ENCODE measurements around the gene KRT40. TPM values are rescaled to one million over a fixed set of nuclear protein-coding genes. Genes with fewer than 3 reads are reported as not detected.

Gene KRT40
- total and polyA plus RNA-seq, 2 experiments from 2014 or later: 0.33 TPM; not detected in 1

- Histone ChIP-seq H4K20me1 (ENCODE audit: insufficient read depth, poor library complexity, severe bottlenecking) (no peaks in the 10 kb centered on the region), H2AFZ (peak within 1 kb of the TSS; percentile 8), H3K27ac (peak within 1 kb of the TSS; percentile 69), H3K9me3 (ENCODE audit: low read depth) (no peaks in the 10 kb centered on the region), H3K36me3 (replicated peaks; ENCODE audit: insufficient read depth, low read depth) (no peaks in the 10 kb centered on the region), H3K4me2 (peak within 1 kb of the TSS; percentile 29), H3K27me3 (no peaks in the 10 kb centered on the region), H3K79me2 (no peaks in the 10 kb centered on the region), H3K4me1 (ENCODE audit: insufficient read depth) (peaks cover 22% of the 10 kb centered on the region), H3K4me3 (no peak within 1 kb of the TSS), H3K9me2 (replicated peaks; ENCODE audit: insufficient read depth) (no peaks in the 10 kb centered on the region)
- no peak for DNase-seq (ENCODE audit: low spot score)
- 34% methylated on average over 9 of the region's 9 CpGs for WGBS (ENCODE audit: low lambda C conversion rate, missing lambda C conversion rate)
- no peak for TF ChIP-seq CTCF (IDR thresholded peaks at IDR 0.05; ENCODE audit: poor library complexity)
Observed at GRCh38 chr17:40937384-40937819, 46.7 kb downstream of the KRT40 start, which contains the start of gene KRT23. Gene KRT23, minus strand, starts transcription at chr17:40937646. Its CDS starts 1,043 bp downstream, at chr17:40936603.

- Histone ChIP-seq H3K79me2 (no peaks in the 10 kb centered on the region), H2AFZ (peak overlapping the region; percentile 8), H3K36me3 (replicated peaks; ENCODE audit: insufficient read depth, low read depth) (no peaks in the 10 kb centered on the region), H3K27ac (peak overlapping the region; percentile 69), H3K4me2 (no peak overlapping the region), H4K20me1 (ENCODE audit: insufficient read depth, poor library complexity, severe bottlenecking) (no peaks in the 10 kb centered on the region), H3K4me1 (ENCODE audit: insufficient read depth) (peaks cover 22% of the 10 kb centered on the region), H3K9me2 (replicated peaks; ENCODE audit: insufficient read depth) (no peaks in the 10 kb centered on the region), H3K4me3 (no peak overlapping the region), H3K9me3 (ENCODE audit: low read depth) (no peaks in the 10 kb centered on the region), H3K27me3 (no peaks in the 10 kb centered on the region)
- TF ChIP-seq CTCF (IDR thresholded peaks at IDR 0.05; ENCODE audit: poor library complexity) (no peak), EZH2phosphoT487 (IDR thresholded peaks at IDR 0.05; ENCODE audit: low read depth, severe bottlenecking, unreplicated experiment) (no peak), EZH2 (IDR thresholded peaks at IDR 0.05; ENCODE audit: borderline replicate concordance) (no peak)
- peak; percentile 28 for DNase-seq (ENCODE audit: low spot score)
- WGBS (ENCODE audit: low lambda C conversion rate, missing lambda C conversion rate): 44% methylated on average over 5 of the region's 5 CpGs
Observed at GRCh38 chr17:40936976-40937375, 47.1 kb downstream of the KRT40 start.

GRCh38 chr17:40936437-40936971 is 47.6 kb downstream of the KRT40 start:
- Histone ChIP-seq H3K79me2 (no peaks in the 10 kb centered on the region), H3K4me1 (ENCODE audit: insufficient read depth) (peaks cover 22% of the 10 kb centered on the region), H2AFZ (peak overlapping the region; percentile 8), H3K9me2 (replicated peaks; ENCODE audit: insufficient read depth) (no peaks in the 10 kb centered on the region), H3K9me3 (ENCODE audit: low read depth) (no peaks in the 10 kb centered on the region), H4K20me1 (ENCODE audit: insufficient read depth, poor library complexity, severe bottlenecking) (no peaks in the 10 kb centered on the region), H3K27ac (peak overlapping the region; percentile 69), H3K4me2 (peak overlapping the region; percentile 29), H3K36me3 (replicated peaks; ENCODE audit: insufficient read depth, low read depth) (no peaks in the 10 kb centered on the region), H3K4me3 (no peak overlapping the region), H3K27me3 (no peaks in the 10 kb centered on the region)
- TF ChIP-seq CTCF (IDR thresholded peaks at IDR 0.05; ENCODE audit: poor library complexity): no peak
- no peak for TF ChIP-seq EZH2phosphoT487 (IDR thresholded peaks at IDR 0.05; ENCODE audit: low read depth, severe bottlenecking, unreplicated experiment)
- no peak for TF ChIP-seq EZH2 (IDR thresholded peaks at IDR 0.05; ENCODE audit: borderline replicate concordance)
- 79% methylated on average over 19 of the region's 19 CpGs for WGBS (ENCODE audit: low lambda C conversion rate, missing lambda C conversion rate)
- peak; percentile 48 for DNase-seq (ENCODE audit: low spot score)

All from hepatocyte (in vitro differentiated cells).